ENCODE data around the gene PIGU. TPM values are rescaled to one million over a fixed set of nuclear protein-coding genes. Genes with fewer than 3 reads are reported as not detected.

PIGU gene
- total and polyA plus RNA-seq, 2 of the 13 experiments (the other 11 are each of a cell fraction or from before 2014, with no cell fraction given): 45.5 to 231 TPM

DNA sequence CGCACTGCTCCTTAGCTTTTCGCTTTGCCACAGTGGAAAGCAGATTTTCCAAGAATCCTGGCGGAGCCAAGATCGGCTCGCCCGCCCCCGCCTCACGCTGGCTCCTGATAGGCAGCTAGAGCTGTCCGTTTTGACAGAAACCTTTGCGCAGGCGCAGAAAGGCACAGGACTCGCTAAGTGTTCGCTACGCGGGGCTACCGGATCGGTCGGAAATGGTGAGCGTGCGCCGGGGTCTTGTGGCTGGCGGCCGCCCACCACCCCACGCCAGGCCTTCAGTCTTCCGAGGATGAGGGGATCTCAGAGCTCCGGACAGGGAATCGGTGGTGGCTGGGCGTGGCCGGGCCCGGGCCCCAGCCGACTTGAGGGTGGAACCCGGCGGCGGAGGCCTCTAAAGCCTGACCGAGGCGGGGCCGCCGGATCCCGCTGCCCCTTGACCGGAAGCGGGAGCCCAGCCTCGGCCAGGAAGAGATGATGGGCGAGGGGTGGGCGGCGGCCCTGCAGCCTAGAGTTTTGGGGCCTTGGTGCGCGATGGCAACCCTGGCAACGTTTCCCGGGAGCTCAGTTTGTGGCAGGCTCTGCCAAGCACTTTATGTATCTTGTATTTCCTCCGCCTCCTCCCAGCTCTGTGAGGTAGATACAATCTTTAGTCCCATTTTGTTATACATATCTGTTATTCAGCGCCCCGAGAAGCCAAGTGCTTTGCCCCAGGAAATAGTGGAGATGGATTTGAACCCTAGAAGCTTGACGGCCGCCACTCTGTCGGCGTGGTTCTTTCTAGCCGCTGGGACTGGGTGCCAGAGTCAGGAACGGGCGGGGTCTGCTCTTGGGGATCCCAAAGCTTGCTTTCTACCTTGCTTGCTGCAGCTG is 160.4 kb downstream of the PIGU start, which contains the start of gene DYNLRB1 (continued):
- TF ChIP-seq ARID3A (IDR thresholded peaks at IDR 0.05; ENCODE audit: low read depth, low read length): peak; percentile 8; the same call in 1 of the 2 replicates
- peak; percentile 9 for TF ChIP-seq PATZ1 (CRISPR knock-in tag; IDR thresholded peaks at IDR 0.05)
- TF ChIP-seq ZNF225 (CRISPR knock-in tag; IDR thresholded peaks at IDR 0.05): no peak; the same call in 1 of the 2 replicates
- TF ChIP-seq, protein P1, sequence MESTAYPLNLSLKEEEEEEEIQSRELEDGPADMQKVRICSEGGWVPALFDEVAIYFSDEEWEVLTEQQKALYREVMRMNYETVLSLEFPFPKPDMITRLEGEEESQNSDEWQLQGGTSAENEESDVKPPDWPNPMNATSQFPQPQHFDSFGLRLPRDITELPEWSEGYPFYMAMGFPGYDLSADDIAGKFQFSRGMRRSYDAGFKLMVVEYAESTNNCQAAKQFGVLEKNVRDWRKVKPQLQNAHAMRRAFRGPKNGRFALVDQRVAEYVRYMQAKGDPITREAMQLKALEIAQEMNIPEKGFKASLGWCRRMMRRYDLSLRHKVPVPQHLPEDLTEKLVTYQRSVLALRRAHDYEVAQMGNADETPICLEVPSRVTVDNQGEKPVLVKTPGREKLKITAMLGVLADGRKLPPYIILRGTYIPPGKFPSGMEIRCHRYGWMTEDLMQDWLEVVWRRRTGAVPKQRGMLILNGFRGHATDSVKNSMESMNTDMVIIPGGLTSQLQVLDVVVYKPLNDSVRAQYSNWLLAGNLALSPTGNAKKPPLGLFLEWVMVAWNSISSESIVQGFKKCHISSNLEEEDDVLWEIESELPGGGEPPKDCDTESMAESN (CRISPR knock-in tag; conservative IDR thresholded peaks at IDR 0.05): peak; percentile 48; the same call in 1 of the 2 replicates
- TF ChIP-seq, protein P2, sequence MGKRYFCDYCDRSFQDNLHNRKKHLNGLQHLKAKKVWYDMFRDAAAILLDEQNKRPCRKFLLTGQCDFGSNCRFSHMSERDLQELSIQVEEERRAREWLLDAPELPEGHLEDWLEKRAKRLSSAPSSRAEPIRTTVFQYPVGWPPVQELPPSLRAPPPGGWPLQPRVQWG (CRISPR knock-in tag; IDR thresholded peaks at IDR 0.05; ENCODE audit: borderline replicate concordance, low read depth): no peak
- TF ChIP-seq, protein P3, sequence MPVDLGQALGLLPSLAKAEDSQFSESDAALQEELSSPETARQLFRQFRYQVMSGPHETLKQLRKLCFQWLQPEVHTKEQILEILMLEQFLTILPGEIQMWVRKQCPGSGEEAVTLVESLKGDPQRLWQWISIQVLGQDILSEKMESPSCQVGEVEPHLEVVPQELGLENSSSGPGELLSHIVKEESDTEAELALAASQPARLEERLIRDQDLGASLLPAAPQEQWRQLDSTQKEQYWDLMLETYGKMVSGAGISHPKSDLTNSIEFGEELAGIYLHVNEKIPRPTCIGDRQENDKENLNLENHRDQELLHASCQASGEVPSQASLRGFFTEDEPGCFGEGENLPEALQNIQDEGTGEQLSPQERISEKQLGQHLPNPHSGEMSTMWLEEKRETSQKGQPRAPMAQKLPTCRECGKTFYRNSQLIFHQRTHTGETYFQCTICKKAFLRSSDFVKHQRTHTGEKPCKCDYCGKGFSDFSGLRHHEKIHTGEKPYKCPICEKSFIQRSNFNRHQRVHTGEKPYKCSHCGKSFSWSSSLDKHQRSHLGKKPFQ (CRISPR knock-in tag; IDR thresholded peaks at IDR 0.05; ENCODE audit: insufficient replicate concordance): no peak
- TF ChIP-seq POLR2G (IDR thresholded peaks at IDR 0.05; ENCODE audit: low read depth, low read length): peak; percentile 99
- no peak for TF ChIP-seq CENPT (CRISPR knock-in tag; IDR thresholded peaks at IDR 0.05; ENCODE audit: low read depth)
- TF ChIP-seq, protein P4, sequence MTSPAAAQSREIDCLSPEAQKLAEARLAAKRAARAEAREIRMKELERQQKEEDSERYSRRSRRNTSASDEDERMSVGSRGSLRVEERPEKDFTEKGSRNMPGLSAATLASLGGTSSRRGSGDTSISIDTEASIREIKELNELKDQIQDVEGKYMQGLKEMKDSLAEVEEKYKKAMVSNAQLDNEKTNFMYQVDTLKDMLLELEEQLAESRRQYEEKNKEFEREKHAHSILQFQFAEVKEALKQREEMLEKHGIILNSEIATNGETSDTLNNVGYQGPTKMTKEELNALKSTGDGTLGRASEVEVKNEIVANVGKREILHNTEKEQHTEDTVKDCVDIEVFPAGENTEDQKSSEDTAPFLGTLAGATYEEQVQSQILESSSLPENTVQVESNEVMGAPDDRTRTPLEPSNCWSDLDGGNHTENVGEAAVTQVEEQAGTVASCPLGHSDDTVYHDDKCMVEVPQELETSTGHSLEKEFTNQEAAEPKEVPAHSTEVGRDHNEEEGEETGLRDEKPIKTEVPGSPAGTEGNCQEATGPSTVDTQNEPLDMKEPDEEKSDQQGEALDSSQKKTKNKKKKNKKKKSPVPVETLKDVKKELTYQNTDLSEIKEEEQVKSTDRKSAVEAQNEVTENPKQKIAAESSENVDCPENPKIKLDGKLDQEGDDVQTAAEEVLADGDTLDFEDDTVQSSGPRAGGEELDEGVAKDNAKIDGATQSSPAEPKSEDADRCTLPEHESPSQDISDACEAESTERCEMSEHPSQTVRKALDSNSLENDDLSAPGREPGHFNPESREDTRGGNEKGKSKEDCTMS (CRISPR knock-in tag; conservative IDR thresholded peaks at IDR 0.05): peak; percentile 82; the same call in 1 of the 2 replicates
- 0 out of 2 replicates have a peak, but pooled peaks have one; percentile 60 for TF ChIP-seq RNF2 (conservative IDR thresholded peaks at IDR 0.05; ENCODE audit: low read depth)
- no peak for TF ChIP-seq ISX (CRISPR knock-in tag; conservative IDR thresholded peaks at IDR 0.05)
- no peak for TF ChIP-seq CENPX (CRISPR knock-in tag; IDR thresholded peaks at IDR 0.05)
